Measurements from ENCODE around the gene JPT2. TPM values are rescaled to one million over a fixed set of nuclear protein-coding genes. Genes with fewer than 3 reads are reported as not detected.

Gene JPT2, protein sequence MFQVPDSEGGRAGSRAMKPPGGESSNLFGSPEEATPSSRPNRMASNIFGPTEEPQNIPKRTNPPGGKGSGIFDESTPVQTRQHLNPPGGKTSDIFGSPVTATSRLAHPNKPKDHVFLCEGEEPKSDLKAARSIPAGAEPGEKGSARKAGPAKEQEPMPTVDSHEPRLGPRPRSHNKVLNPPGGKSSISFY
- total RNA-seq (2021; ENCODE audit: unreplicated experiment) (113 TPM), Bru-seq, nascent RNA (percentile 92 among the genes with signal in this experiment), BruChase-seq, experiment 1, labeled RNA remaining after a 6-hour chase (percentile 97 among the genes with signal in this experiment), BruChase-seq, experiment 2, labeled RNA remaining after a 2-hour chase (percentile 95 among the genes with signal in this experiment)
- 40.3 and 46.9 TPM in 2 replicates for polyA plus RNA-seq (2012)
- long read RNA-seq, transcript JPT2-201 (5 exons, 3,718 nt), result major isoform, 9 of 67 reads
- long read RNA-seq, partial matches to known transcripts, result 1 of 67 reads
- long read RNA-seq, other reads (novel, unspliced or antisense), result 57 of 67 reads

DNA sequence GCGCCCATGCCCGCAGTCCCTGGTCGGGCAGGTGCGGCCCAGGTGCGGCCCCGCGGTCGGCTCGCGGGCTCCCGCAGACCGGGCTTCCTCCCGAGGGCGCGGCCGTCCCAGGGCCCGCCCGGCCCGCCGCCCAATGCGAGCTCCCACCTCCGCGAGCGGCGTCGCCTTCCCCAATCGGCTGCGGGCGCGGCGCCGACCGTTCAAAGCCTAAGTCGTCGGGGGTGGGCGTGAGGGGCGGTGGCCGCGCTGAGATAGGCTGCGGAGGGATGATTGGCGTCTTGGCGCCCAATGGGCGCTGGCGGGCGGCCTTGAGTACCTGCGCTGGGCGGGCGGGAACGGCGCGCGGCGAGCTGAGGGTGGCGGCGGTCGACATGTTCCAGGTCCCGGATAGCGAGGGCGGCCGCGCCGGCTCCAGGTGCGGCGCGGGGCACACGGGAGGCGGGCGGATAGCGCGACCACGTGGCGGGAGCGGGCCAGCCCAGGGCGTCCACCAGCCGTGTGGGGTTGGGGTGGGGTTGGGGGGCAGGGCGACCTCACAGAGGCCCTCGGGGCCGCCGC is at the start of gene JPT2:
Gene JPT2, plus strand, starts transcription at position 338 of the 558 bp plus-strand sequence. Its CDS starts 34 bp downstream, at position 372.
- Histone ChIP-seq H3K9me3 (ENCODE audit: control insufficient read depth in 1 of 2, insufficient read depth in 1 of 2, low read depth in 1 of 2, low read length in 2 of 2) (no peaks in the 10 kb centered on the region), H3K4me1 (ENCODE audit: control insufficient read depth in 1 of 2, insufficient read depth in 2 of 2, low read length in 2 of 2) (peaks cover 8 to 38% of the 10 kb centered on the region in 2 experiments), H3K79me2 (ENCODE audit: insufficient read depth, low read length) (peaks cover 49% of the 10 kb centered on the region), H3K9me2 (ENCODE audit: insufficient read depth) (no peaks in the 10 kb centered on the region), H3K27ac (ENCODE audit: low read depth, low read length) (peak within 1 kb of the TSS; percentile 74), H2AFZ (ENCODE audit: low read depth, low read length, poor library complexity, severe bottlenecking) (no peak within 1 kb of the TSS), H3K9ac (ENCODE audit: low read length) (peak within 1 kb of the TSS; percentile 98), H3K27me3 (ENCODE audit: insufficient read depth, low read length) (no peaks in the 10 kb centered on the region), H4K20me1 (ENCODE audit: insufficient read depth) (no peaks in the 10 kb centered on the region), H3K36me3 (ENCODE audit: control insufficient read depth in 1 of 2, insufficient read depth in 2 of 2, low read length in 2 of 2) (peaks cover 7 to 32% of the 10 kb centered on the region in 2 experiments; a peak in 3 of 4 replicates), H3K4me3 (replicated peaks in 1 of 2; ENCODE audit: low read depth in 1 of 2, low read length in 2 of 2) (peak within 1 kb of the TSS; percentile 93 to 97), H3K4me2 (ENCODE audit: low read length) (peak within 1 kb of the TSS; percentile 88)
- ChIA-PET CTCF (interaction anchor here (0.9 to 2.2 kb wide), 2 partner anchors 28 to 95 kb away, joined by 4 to 12 read pairs; partner anchors contain the start of genes EME2, MAPK8IP3 and MRPS34), POLR2A (interaction anchor here (0.7 to 1.2 kb wide), 9 partner anchors 10 to 259 kb away, joined by 3 to 7 read pairs (median 3); partner anchors contain the start of genes CRAMP1, IFT140 and MAPK8IP3), RAD21 (ENCODE audit: low non-redundant PET in 1 of 2, low total read pairs in 2 of 2, uncharacterized antibody in 2 of 2, unreplicated experiment in 2 of 2) (interaction anchor here in 1 of 2 experiments (1.3 kb wide), 1 partner anchor 86 kb away, joined by 13 read pairs; no protein-coding TSS in a partner anchor)
- intact Hi-C loops (cut with micrococcal nuclease), result loop anchor here (1.0 kb wide), 2 partner anchors 28 to 43 kb away; partner anchors contain the start of gene MAPK8IP3
- BruUV-seq (replicated peaks), result no TSS peak
- TF ChIP-seq YY1 (IDR thresholded peaks at IDR 0.05; ENCODE audit: extremely low read depth, insufficient replicate concordance, low read depth, low read length) (peak; percentile 29), TCF7L2 (IDR thresholded peaks at IDR 0.05; ENCODE audit: borderline replicate concordance, extremely low read depth, insufficient read depth, insufficient read length) (peak; percentile 99), EGR1 (IDR thresholded peaks at IDR 0.05; ENCODE audit: low read depth) (peak; percentile 79), SP1 (IDR thresholded peaks at IDR 0.05; ENCODE audit: low read depth) (peak; percentile 99), POLR2A (IDR thresholded peaks at IDR 0.05; ENCODE audit: borderline replicate concordance, extremely low read depth, insufficient read depth, insufficient read length) (no peak), POLR2AphosphoS5 (IDR thresholded peaks at IDR 0.05; ENCODE audit: low read depth, low read length) (peak; percentile 84), SIN3A (IDR thresholded peaks at IDR 0.05; ENCODE audit: low read depth) (peak; percentile 64; the same call in 1 of the 2 replicates)
- TF ChIP-seq, protein P1, sequence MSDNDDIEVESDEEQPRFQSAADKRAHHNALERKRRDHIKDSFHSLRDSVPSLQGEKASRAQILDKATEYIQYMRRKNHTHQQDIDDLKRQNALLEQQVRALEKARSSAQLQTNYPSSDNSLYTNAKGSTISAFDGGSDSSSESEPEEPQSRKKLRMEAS (IDR thresholded peaks at IDR 0.05), result peak; percentile 78
- TF ChIP-seq, protein P2, sequence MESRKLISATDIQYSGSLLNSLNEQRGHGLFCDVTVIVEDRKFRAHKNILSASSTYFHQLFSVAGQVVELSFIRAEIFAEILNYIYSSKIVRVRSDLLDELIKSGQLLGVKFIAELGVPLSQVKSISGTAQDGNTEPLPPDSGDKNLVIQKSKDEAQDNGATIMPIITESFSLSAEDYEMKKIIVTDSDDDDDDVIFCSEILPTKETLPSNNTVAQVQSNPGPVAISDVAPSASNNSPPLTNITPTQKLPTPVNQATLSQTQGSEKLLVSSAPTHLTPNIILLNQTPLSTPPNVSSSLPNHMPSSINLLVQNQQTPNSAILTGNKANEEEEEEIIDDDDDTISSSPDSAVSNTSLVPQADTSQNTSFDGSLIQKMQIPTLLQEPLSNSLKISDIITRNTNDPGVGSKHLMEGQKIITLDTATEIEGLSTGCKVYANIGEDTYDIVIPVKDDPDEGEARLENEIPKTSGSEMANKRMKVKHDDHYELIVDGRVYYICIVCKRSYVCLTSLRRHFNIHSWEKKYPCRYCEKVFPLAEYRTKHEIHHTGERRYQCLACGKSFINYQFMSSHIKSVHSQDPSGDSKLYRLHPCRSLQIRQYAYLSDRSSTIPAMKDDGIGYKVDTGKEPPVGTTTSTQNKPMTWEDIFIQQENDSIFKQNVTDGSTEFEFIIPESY (IDR thresholded peaks at IDR 0.05; ENCODE audit: extremely low read depth, insufficient replicate concordance, low read length), result no peak
- TF ChIP-seq, protein P3, sequence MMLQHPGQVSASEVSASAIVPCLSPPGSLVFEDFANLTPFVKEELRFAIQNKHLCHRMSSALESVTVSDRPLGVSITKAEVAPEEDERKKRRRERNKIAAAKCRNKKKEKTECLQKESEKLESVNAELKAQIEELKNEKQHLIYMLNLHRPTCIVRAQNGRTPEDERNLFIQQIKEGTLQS (IDR thresholded peaks at IDR 0.05), result no peak
- DNase-seq (ENCODE audit: low read depth, low spot score), result peak; percentile 95
- ATAC-seq, result peak; percentile 95

Measured in HCT116 (cell line).